Peyer's patch (tissue), 4 donors: Measurements from ENCODE around the gene TCEANC2.

Experiments used
- CTCF ChIP-seq, 6 experiments: fragments of 450-650 bp in 4 of 6; fragments of 200-600 bp in 2 of 6; sonication (generic) in 1 of 6; IDR thresholded peaks; one replicate each; pipeline ENCODE4 v1.5.1; 2017 to 2019; ENCODE audit warnings: antibody characterized with exemption in 6 of 6, mild to moderate bottlenecking in 3 of 6, moderate library complexity in 1 of 6
- POLR2A ChIP-seq, 2 donors: fragments of 450-650 bp; IDR thresholded peaks; one replicate each; pipeline ENCODE4 v1.5.1; 2017; ENCODE audit warnings: antibody characterized with exemption in 2 of 2, mild to moderate bottlenecking in 2 of 2, moderate library complexity in 2 of 2

GRCh38 chr1:54018635-54019034 is 34.8 kb upstream of the TCEANC2 start:
- TF ChIP-seq CTCF (IDR thresholded peaks at IDR 0.05) (no peak), POLR2A (IDR thresholded peaks at IDR 0.05) (no peak)
